Subcutaneous adipose tissue (tissue), 4 donors: ENCODE data around the gene KBTBD7. TPM values are rescaled to one million over a fixed set of nuclear protein-coding genes. Genes with fewer than 3 reads are reported as not detected.

Source experiments
- total RNA-seq, 4 donors: library from RNA; depleted of rRNA; stranded (reverse); fragments of >200 nt; gene quantifications; one replicate each; pipeline ENCODE4 v1.1.0, GENCODE V29; 2016
- TF ChIP-seq, protein P1 (sequence below): fragments of 450-650 bp; IDR thresholded peaks from one replicate; pipeline ENCODE4 v1.5.1; 2016; ENCODE audit warnings: low read depth, mild to moderate bottlenecking, control low read depth, antibody characterized with exemption, moderate library complexity

The KBTBD7 gene
- total RNA-seq, 4 donors from 2014 or later, result 5.8 to 7.0 (median 6.2) TPM

DNA sequence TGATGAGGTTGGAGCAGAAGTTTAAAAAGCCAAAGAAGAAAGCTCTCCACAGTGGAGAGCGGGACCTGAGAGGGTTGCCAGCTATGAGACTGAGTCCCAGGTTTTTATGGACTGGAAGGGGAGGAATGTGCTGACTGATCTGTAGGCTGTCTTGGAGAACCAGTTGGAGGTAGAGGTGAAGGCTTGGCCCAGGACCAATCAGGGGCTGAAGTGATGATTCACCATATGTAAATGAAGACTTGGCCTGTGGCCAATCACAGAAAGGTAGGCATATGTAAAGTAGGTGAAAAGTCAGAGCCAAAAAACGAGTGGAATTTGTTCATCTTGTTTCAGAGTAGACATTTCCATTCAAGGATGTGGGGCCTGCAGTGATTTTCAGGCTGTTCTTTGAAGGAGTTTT, 44.3 kb downstream of the KBTBD7 start:
- TF ChIP-seq, protein P1, sequence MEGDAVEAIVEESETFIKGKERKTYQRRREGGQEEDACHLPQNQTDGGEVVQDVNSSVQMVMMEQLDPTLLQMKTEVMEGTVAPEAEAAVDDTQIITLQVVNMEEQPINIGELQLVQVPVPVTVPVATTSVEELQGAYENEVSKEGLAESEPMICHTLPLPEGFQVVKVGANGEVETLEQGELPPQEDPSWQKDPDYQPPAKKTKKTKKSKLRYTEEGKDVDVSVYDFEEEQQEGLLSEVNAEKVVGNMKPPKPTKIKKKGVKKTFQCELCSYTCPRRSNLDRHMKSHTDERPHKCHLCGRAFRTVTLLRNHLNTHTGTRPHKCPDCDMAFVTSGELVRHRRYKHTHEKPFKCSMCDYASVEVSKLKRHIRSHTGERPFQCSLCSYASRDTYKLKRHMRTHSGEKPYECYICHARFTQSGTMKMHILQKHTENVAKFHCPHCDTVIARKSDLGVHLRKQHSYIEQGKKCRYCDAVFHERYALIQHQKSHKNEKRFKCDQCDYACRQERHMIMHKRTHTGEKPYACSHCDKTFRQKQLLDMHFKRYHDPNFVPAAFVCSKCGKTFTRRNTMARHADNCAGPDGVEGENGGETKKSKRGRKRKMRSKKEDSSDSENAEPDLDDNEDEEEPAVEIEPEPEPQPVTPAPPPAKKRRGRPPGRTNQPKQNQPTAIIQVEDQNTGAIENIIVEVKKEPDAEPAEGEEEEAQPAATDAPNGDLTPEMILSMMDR, result no peak

DNA sequence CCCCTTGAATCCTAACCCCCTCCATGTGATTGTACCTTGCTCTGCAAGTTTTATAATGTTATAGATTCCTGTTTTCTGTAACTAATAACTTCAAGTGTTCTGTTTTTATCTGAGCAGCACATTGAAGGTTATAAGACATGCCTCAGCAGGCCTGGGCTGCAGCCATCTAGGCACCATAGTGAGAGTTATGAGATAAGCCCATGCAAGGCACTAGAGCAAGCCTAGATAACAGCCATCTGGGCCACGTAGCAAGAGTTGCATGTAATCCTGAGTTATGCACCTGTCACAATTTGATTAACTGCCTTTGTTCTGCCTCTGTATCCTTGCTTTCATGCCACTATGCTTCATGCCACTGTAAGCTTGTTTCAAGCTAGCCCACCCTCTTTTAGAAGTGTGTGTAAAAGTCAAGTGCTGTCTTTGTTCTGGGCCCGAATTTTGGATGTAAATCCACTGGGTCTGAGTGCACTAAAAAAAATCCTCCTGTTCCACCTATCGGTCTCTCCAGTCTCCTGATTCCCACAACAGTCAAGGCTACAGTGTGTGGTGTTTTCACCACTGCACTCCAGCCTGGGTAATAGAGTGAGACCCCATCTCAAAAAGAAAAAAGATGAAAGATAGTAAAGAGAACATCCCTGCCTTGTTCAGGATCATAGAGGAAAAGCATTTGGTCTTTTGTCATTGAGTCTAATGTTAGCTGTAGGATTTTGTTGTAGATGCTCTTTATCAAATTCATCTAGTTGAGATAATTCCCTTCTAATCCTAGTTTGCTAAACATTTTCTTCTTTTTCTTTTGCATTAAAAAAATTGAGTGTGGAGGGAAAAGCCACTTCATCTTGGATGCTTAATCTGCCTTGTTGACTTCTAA, 45.7 kb downstream of the KBTBD7 start:
- TF ChIP-seq, protein P1, result no peak

- TF ChIP-seq, protein P1, result no peak
Measured at GRCh38 chr13:41145136-41145908, 49.0 kb downstream of the KBTBD7 start.

DNA sequence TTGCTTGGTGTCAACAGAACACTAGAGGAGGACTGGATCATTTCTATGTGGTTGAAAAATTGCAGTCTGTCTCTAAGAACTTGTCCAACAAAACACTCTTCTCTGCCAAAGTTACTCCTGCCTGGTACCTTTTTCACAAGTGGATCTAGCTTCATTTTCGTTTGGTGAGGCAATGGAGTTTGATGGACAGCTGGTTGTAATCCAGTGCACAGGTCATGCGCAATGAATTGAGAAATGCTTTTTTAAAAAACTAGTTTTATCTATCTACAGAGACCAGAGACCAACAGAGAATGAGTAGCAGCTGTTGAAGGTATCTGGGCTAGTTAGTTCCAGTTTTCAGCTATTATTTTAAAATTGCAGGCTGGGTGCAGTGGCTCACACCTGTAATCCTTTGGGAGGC, 49.8 kb downstream of the KBTBD7 start:
- TF ChIP-seq, protein P1, result no peak

Other genes with a start within 250 kb of the KBTBD7 start
- 100 to 1,000 TPM in 3 of 4 donors, 10 to 100 TPM in 1; 68.6 to 109 (median 102) TPM for gene ELF1, start 175.3 kb downstream of the KBTBD7 start, total RNA-seq
- 10 to 100 TPM in 3 of 4 donors, 1 to 10 TPM in 1; 9.7 to 24.6 (median 17.4) TPM for gene WBP4, start 133.1 kb downstream of the KBTBD7 start, total RNA-seq
- 1 to 10 TPM; 3.6 to 5.9 (median 4.9) TPM for gene KBTBD6, start 61.8 kb downstream of the KBTBD7 start, total RNA-seq
- gene MTRF1, start 69.0 kb upstream of the KBTBD7 start, total RNA-seq, result 10 to 100 TPM; 10.7 to 13.1 (median 11.6) TPM
- 10 to 100 TPM; 15.0 to 26.1 (median 18.5) TPM for gene NAA16, start 116.7 kb upstream of the KBTBD7 start, total RNA-seq